ENCODE results near the gene CITED2.

- peak; percentile 15 for TF ChIP-seq CTCF (conservative IDR thresholded peaks at IDR 0.05)
- no peak for TF ChIP-seq ZFX (IDR thresholded peaks at IDR 0.05)
These were observed 2.3 kb upstream of the CITED2 start for GRCh38 chr6:139376604-139377218.

Data from C4-2B (cell line).